GM12892 (cell line): ENCODE measurements around the gene AGPAT2.

Source experiments
- POLR2A ChIP-seq: IDR thresholded peaks from 2 replicates; pipeline ENCODE4 v1.6.1; 2011; ENCODE audit warnings: low read depth, low read length, control low read depth
- POLR2AphosphoS5 ChIP-seq: IDR thresholded peaks from 2 replicates; pipeline ENCODE4 v1.6.1; 2011; ENCODE audit warnings: low read depth, low read length, control low read depth
- TAF1 ChIP-seq: IDR thresholded peaks from 2 replicates; pipeline ENCODE4 v1.6.1; 2011; ENCODE audit warnings: low read depth, mild to moderate bottlenecking, control low read depth, low read length, borderline replicate concordance

- TF ChIP-seq POLR2A (no peak), POLR2AphosphoS5 (no peak), TAF1 (no peak)
These were observed 16.0 kb downstream of the AGPAT2 start for GRCh38 chr9:136671254-136671614.
